T-helper 2 cell treated with Interferon-gamma antibody and Interleukin-4, amounts not matched to agents 5 μg/mL and 100 μg/mL, for 36 hours (primary cell): ENCODE data around the gene PAAF1.

Experiments
- DNase-seq: peaks from one replicate; pipeline ENCODE4 v3.0.0; 2021; ENCODE audit warnings: low spot score
- H3K27ac Mint-ChIP-seq: one replicate; pipeline ENCODE4 v1.8.0; 2021; ENCODE audit warnings: mild to moderate bottlenecking, mixed read lengths
- H3K27me3 Mint-ChIP-seq: one replicate; pipeline ENCODE4 v1.8.0; 2021; ENCODE audit warnings: low read depth, mixed read lengths
- H3K36me3 Mint-ChIP-seq: one replicate; pipeline ENCODE4 v1.8.0; 2021; ENCODE audit warnings: low read depth, mixed read lengths
- H3K4me1 Mint-ChIP-seq: one replicate; pipeline ENCODE4 v1.8.0; 2021; ENCODE audit warnings: low read depth, mixed read lengths
- H3K4me3 Mint-ChIP-seq: one replicate; pipeline ENCODE4 v1.8.0; 2022; ENCODE audit warnings: mild to moderate bottlenecking, moderate library complexity, mixed read lengths
- H3K9me3 Mint-ChIP-seq: one replicate; pipeline ENCODE4 v1.8.0; 2021; ENCODE audit warnings: mixed read lengths

The PAAF1 gene

GRCh38 chr11:73876424-73877310, at the start of gene PAAF1, which contains the start of gene COA4:
Gene PAAF1, plus strand, starts transcription at chr11:73876999. Its CDS starts 23 bp downstream, at chr11:73877022.
Gene COA4, minus strand, starts transcription at chr11:73876846. Its CDS starts 3,468 bp downstream, at chr11:73873378.
- Mint-ChIP-seq H3K27ac (peak within 1 kb of the TSS; percentile 99), H3K4me3 (peak within 1 kb of the TSS; percentile 100), H3K36me3 (peaks cover 25% of the 10 kb centered on the region), H3K4me1 (peaks cover 18% of the 10 kb centered on the region), H3K27me3 (no peaks in the 10 kb centered on the region), H3K9me3 (no peaks in the 10 kb centered on the region)
- DNase-seq: peak; percentile 96

- peaks cover 19% of the 10 kb centered on the region for H3K36me3 Mint-ChIP-seq
- H3K4me3 Mint-ChIP-seq: no peak overlapping the region
- DNase-seq: no peak
- no peaks in the 10 kb centered on the region for H3K9me3 Mint-ChIP-seq
- H3K27ac Mint-ChIP-seq: no peak overlapping the region
- H3K27me3 Mint-ChIP-seq: no peaks in the 10 kb centered on the region
- H3K4me1 Mint-ChIP-seq: no peaks in the 10 kb centered on the region
These were observed 46.5 kb upstream of the PAAF1 start for GRCh38 chr11:73830261-73830660.

GRCh38 chr11:73833067-73833466, 43.7 kb upstream of the PAAF1 start:
- peaks cover 10% of the 10 kb centered on the region for H3K36me3 Mint-ChIP-seq
- no peaks in the 10 kb centered on the region for H3K9me3 Mint-ChIP-seq
- H3K27me3 Mint-ChIP-seq: no peaks in the 10 kb centered on the region
- DNase-seq: no peak
- no peaks in the 10 kb centered on the region for H3K4me1 Mint-ChIP-seq
- no peak overlapping the region for H3K27ac Mint-ChIP-seq
- H3K4me3 Mint-ChIP-seq: no peak overlapping the region

- no peak for DNase-seq
These were observed 38.2 kb upstream of the PAAF1 start for GRCh38 chr11:73838443-73839122.

DNA sequence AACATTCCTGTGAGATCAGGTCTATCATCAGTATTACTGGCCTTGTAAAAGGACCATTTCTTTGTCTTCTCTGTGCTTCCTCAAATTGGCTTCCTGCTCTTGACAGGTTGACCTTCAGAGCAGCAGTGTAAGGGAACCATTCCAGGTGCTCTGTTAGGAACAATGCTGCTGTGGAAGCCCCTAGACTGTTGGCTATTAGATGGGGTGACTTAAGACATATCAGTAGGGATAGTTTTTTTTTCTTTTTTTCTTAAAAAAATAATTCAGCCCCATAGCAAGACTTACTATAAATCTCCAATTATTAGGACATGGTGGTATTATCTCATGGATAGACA, 37.7 kb upstream of the PAAF1 start:
- Mint-ChIP-seq H3K36me3 (peaks cover 11% of the 10 kb centered on the region), H3K4me3 (no peak overlapping the region), H3K4me1 (peaks cover 4% of the 10 kb centered on the region), H3K27me3 (no peaks in the 10 kb centered on the region), H3K9me3 (no peaks in the 10 kb centered on the region), H3K27ac (no peak overlapping the region)
- no peak for DNase-seq

More at GRCh38 chr11:73838443-73839122, 38.2 kb upstream of the PAAF1 start:
- Mint-ChIP-seq H3K4me1 (peaks cover 4% of the 10 kb centered on the region), H3K36me3 (peaks cover 10% of the 10 kb centered on the region), H3K9me3 (no peaks in the 10 kb centered on the region), H3K4me3 (no peak overlapping the region), H3K27ac (no peak overlapping the region), H3K27me3 (no peaks in the 10 kb centered on the region)

DNA sequence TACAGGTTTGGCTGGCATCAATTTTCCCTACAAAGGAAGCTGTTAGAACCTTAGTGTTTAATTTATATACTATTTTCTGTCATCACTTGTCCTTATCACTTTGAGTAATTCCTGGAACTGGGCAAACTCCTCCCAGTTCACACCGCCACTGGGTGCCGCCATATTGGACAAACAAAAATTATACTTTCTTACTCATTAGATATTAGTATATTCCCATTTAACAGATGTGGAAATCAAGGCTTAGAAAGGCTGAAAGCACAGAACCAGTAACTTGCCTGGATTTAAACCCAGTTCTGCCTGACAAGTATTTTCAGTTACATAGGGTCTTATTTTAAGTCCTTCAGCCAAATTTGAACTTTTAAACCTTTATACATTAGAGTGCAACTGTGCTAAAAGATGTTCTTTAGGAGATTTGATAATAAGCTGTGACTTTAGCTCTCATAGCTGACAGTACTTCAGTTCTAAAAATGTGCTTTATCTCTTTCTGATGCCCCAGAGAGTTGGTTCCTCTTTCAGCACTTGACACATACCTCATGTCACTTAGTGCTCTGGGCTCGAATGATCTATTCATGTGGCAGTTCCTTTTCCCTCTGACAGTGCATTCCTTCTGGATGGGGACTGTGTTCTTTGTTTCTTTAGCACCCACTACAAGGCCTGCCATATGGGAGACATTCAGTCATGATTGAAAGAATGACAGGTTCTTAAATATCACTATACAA, 25.6 kb upstream of the PAAF1 start:
- H3K27me3 Mint-ChIP-seq: no peaks in the 10 kb centered on the region
- DNase-seq: no peak
- no peak overlapping the region for H3K27ac Mint-ChIP-seq
- no peaks in the 10 kb centered on the region for H3K9me3 Mint-ChIP-seq
- peaks cover 5% of the 10 kb centered on the region for H3K4me1 Mint-ChIP-seq
- no peak overlapping the region for H3K4me3 Mint-ChIP-seq
- H3K36me3 Mint-ChIP-seq: peaks cover 13% of the 10 kb centered on the region

GRCh38 chr11:73852049-73852448, 24.8 kb upstream of the PAAF1 start:
- Mint-ChIP-seq H3K9me3 (no peaks in the 10 kb centered on the region), H3K36me3 (peaks cover 11% of the 10 kb centered on the region), H3K4me1 (peaks cover 5% of the 10 kb centered on the region), H3K27me3 (no peaks in the 10 kb centered on the region), H3K4me3 (no peak overlapping the region), H3K27ac (no peak overlapping the region)
- no peak for DNase-seq

GRCh38 chr11:73854680-73855079, 22.1 kb upstream of the PAAF1 start:
- peaks cover 13% of the 10 kb centered on the region for H3K36me3 Mint-ChIP-seq
- no peaks in the 10 kb centered on the region for H3K4me1 Mint-ChIP-seq
- H3K27me3 Mint-ChIP-seq: no peaks in the 10 kb centered on the region
- H3K27ac Mint-ChIP-seq: no peak overlapping the region
- H3K4me3 Mint-ChIP-seq: no peak overlapping the region
- no peak for DNase-seq
- no peaks in the 10 kb centered on the region for H3K9me3 Mint-ChIP-seq

GRCh38 chr11:73856031-73856567, 20.7 kb upstream of the PAAF1 start:
- no peak for DNase-seq
- H3K4me1 Mint-ChIP-seq: no peaks in the 10 kb centered on the region
- H3K36me3 Mint-ChIP-seq: peaks cover 18% of the 10 kb centered on the region
- H3K9me3 Mint-ChIP-seq: no peaks in the 10 kb centered on the region
- no peaks in the 10 kb centered on the region for H3K27me3 Mint-ChIP-seq
- no peak overlapping the region for H3K27ac Mint-ChIP-seq
- no peak overlapping the region for H3K4me3 Mint-ChIP-seq

GRCh38 chr11:73859671-73860070, 17.1 kb upstream of the PAAF1 start:
- Mint-ChIP-seq H3K27ac (no peak overlapping the region), H3K4me1 (no peaks in the 10 kb centered on the region), H3K36me3 (peaks cover 30% of the 10 kb centered on the region), H3K27me3 (no peaks in the 10 kb centered on the region), H3K9me3 (no peaks in the 10 kb centered on the region), H3K4me3 (no peak overlapping the region)
- no peak for DNase-seq

- H3K27me3 Mint-ChIP-seq: no peaks in the 10 kb centered on the region
- H3K9me3 Mint-ChIP-seq: no peaks in the 10 kb centered on the region
- H3K27ac Mint-ChIP-seq: no peak overlapping the region
- DNase-seq: no peak
- no peaks in the 10 kb centered on the region for H3K4me1 Mint-ChIP-seq
- peaks cover 31% of the 10 kb centered on the region for H3K36me3 Mint-ChIP-seq
- H3K4me3 Mint-ChIP-seq: no peak overlapping the region
These were observed 16.6 kb upstream of the PAAF1 start for GRCh38 chr11:73860202-73860601.

- H3K27ac Mint-ChIP-seq: no peak overlapping the region
- no peaks in the 10 kb centered on the region for H3K4me1 Mint-ChIP-seq
- H3K9me3 Mint-ChIP-seq: no peaks in the 10 kb centered on the region
- H3K36me3 Mint-ChIP-seq: peaks cover 36% of the 10 kb centered on the region
- no peaks in the 10 kb centered on the region for H3K27me3 Mint-ChIP-seq
- H3K4me3 Mint-ChIP-seq: no peak overlapping the region
- no peak for DNase-seq
These were observed 13.8 kb upstream of the PAAF1 start for GRCh38 chr11:73862986-73863385.

- Mint-ChIP-seq H3K4me3 (no peak overlapping the region), H3K4me1 (no peaks in the 10 kb centered on the region), H3K36me3 (peaks cover 26% of the 10 kb centered on the region), H3K27ac (no peak overlapping the region), H3K27me3 (no peaks in the 10 kb centered on the region), H3K9me3 (no peaks in the 10 kb centered on the region)
- no peak for DNase-seq
These were observed 10.7 kb upstream of the PAAF1 start for GRCh38 chr11:73866095-73866579.
